Measurements from ENCODE around the gene MGAT3. TPM values are rescaled to one million over a fixed set of nuclear protein-coding genes. Genes with fewer than 3 reads are reported as not detected.

The MGAT3 gene
- total and polyA plus RNA-seq, 2 donors (not counting 1 experiment from before 2014, with no cell fraction given) = 11.1 to 27.8 TPM

GRCh38 chr22:39479254-39479653 is 22.4 kb downstream of the MGAT3 start:
- Histone ChIP-seq H3K4me1 (ENCODE audit: control insufficient read depth in 2 of 2, insufficient read depth in 2 of 2, low read length in 2 of 2) (no peaks in the 10 kb centered on the region), H3K4me3 (ENCODE audit: control extremely low read depth in 1 of 5, extremely low read depth in 1 of 5, insufficient read depth in 1 of 5, low read depth in 2 of 5, low read length in 4 of 5) (no peak overlapping the region), H3K9me3 (ENCODE audit: control extremely low read depth in 1 of 3, control insufficient read depth in 2 of 3, insufficient read depth in 1 of 3, low read length in 2 of 3) (no peaks in the 10 kb centered on the region), H3K79me2 (ENCODE audit: control insufficient read depth, insufficient read depth, low read length) (peaks cover 40% of the 10 kb centered on the region), H3K4me2 (replicated peaks; ENCODE audit: low read depth, low read length, poor library complexity, severe bottlenecking) (no peak overlapping the region), H3K9ac (ENCODE audit: low read length) (no peak overlapping the region), H2AFZ (ENCODE audit: insufficient read depth, low read depth, low read length, poor library complexity, severe bottlenecking) (no peak overlapping the region), H3K27ac (ENCODE audit: low read length in 2 of 2) (no peak overlapping the region), H3K27me3 (replicated peaks in 1 of 4; ENCODE audit: control extremely low read depth in 1 of 4, control insufficient read depth in 3 of 4, insufficient read depth in 4 of 4, low read length in 3 of 4) (no peaks in the 10 kb centered on the region), H4K20me1 (ENCODE audit: control insufficient read depth, insufficient read depth, low read length, poor library complexity, severe bottlenecking) (peaks cover 9% of the 10 kb centered on the region), H3K36me3 (replicated peaks in 1 of 2; ENCODE audit: control extremely low read depth in 1 of 2, control insufficient read depth in 1 of 2, extremely low read depth in 1 of 2, insufficient read depth in 2 of 2, low read length in 1 of 2) (no peaks in the 10 kb centered on the region)
- ChIA-PET POLR2A (no interaction called here), CTCF (interaction anchor here (1.1 to 2.2 kb wide), 2 partner anchors 10 to 17 kb away, joined by 4 to 7 read pairs; no protein-coding TSS in a partner anchor)
- DNase-seq (no peak), ATAC-seq (ENCODE audit: low read depth) (no peak)
- Mint-ChIP-seq H3K4me1 (peaks cover 2% of the 10 kb centered on the region), H3K27me3 (no peaks in the 10 kb centered on the region), H3K27ac (no peak overlapping the region), H3K4me3 (no peak overlapping the region), H3K9me3 (ENCODE audit: insufficient read depth) (no peaks in the 10 kb centered on the region)
- TF ChIP-seq, protein P1, sequence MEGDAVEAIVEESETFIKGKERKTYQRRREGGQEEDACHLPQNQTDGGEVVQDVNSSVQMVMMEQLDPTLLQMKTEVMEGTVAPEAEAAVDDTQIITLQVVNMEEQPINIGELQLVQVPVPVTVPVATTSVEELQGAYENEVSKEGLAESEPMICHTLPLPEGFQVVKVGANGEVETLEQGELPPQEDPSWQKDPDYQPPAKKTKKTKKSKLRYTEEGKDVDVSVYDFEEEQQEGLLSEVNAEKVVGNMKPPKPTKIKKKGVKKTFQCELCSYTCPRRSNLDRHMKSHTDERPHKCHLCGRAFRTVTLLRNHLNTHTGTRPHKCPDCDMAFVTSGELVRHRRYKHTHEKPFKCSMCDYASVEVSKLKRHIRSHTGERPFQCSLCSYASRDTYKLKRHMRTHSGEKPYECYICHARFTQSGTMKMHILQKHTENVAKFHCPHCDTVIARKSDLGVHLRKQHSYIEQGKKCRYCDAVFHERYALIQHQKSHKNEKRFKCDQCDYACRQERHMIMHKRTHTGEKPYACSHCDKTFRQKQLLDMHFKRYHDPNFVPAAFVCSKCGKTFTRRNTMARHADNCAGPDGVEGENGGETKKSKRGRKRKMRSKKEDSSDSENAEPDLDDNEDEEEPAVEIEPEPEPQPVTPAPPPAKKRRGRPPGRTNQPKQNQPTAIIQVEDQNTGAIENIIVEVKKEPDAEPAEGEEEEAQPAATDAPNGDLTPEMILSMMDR (IDR thresholded peaks at IDR 0.05) = no peak
- TF ChIP-seq EZH2 (IDR thresholded peaks at IDR 0.05; ENCODE audit: borderline replicate concordance, insufficient read depth, low read depth, low read length, poor library complexity, severe bottlenecking) = no peak
- intact Hi-C loops (cut with micrococcal nuclease) = no loop called here
- WGBS (ENCODE audit: insufficient coverage) = 90% methylated on average over 3 of the region's 3 CpGs

DNA sequence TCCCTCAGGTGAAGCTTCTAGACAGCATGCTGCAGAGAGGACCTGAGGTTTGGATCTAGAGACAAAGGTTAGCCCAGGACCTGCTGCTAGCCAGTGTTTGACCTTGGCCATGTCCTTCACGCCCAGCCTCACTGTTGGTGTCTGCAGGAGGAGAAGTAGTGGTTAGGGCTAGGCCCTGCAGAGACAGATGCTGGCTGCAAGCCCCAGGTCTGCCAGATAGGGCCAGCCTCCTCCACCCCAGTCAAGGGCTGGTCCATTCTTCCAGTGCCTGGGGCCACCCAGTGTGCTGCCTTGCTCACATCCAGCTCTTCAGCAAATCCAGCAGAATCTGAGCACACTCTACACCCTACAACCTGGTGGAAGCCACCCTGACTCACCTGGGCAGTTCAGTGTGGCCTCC is 23.7 kb downstream of the MGAT3 start:
- ATAC-seq (ENCODE audit: low read depth) (no peak), DNase-seq (no peak)
- CTCF ChIA-PET = interaction anchor here (0.7 to 2.2 kb wide), 3 partner anchors 9 to 137 kb away, joined by 3 to 7 read pairs (median 3); no protein-coding TSS in a partner anchor
- H3K9me3 Mint-ChIP-seq (ENCODE audit: insufficient read depth) = no peaks in the 10 kb centered on the region
- H3K4me3 ChIP-seq (ENCODE audit: control extremely low read depth in 1 of 5, extremely low read depth in 1 of 5, insufficient read depth in 1 of 5, low read depth in 2 of 5, low read length in 4 of 5) = no peak overlapping the region
- no peak overlapping the region for H2AFZ ChIP-seq (ENCODE audit: insufficient read depth, low read depth, low read length, poor library complexity, severe bottlenecking)
- H3K27me3 Mint-ChIP-seq = no peaks in the 10 kb centered on the region
- WGBS (ENCODE audit: insufficient coverage) = no CpG with 5 or more reads among the region's 1 CpG
- peaks cover 1% of the 10 kb centered on the region for H3K4me1 Mint-ChIP-seq
- intact Hi-C loops (cut with micrococcal nuclease) = no loop called here
- no peak overlapping the region for H3K27ac Mint-ChIP-seq
- no peaks in the 10 kb centered on the region for H3K27me3 ChIP-seq (replicated peaks in 1 of 4; ENCODE audit: control extremely low read depth in 1 of 4, control insufficient read depth in 3 of 4, insufficient read depth in 4 of 4, low read length in 3 of 4)
- no peak overlapping the region for H3K27ac ChIP-seq (ENCODE audit: low read length in 2 of 2)
- H3K4me2 ChIP-seq (replicated peaks; ENCODE audit: low read depth, low read length, poor library complexity, severe bottlenecking) = no peak overlapping the region
- POLR2A ChIA-PET = no interaction called here
- H4K20me1 ChIP-seq (ENCODE audit: control insufficient read depth, insufficient read depth, low read length, poor library complexity, severe bottlenecking) = peaks cover 5% of the 10 kb centered on the region
- no peaks in the 10 kb centered on the region for H3K36me3 ChIP-seq (replicated peaks in 1 of 2; ENCODE audit: control extremely low read depth in 1 of 2, control insufficient read depth in 1 of 2, extremely low read depth in 1 of 2, insufficient read depth in 2 of 2, low read length in 1 of 2)
- no peaks in the 10 kb centered on the region for H3K4me1 ChIP-seq (ENCODE audit: control insufficient read depth in 2 of 2, insufficient read depth in 2 of 2, low read length in 2 of 2)
- H3K4me3 Mint-ChIP-seq = no peak overlapping the region
- no peaks in the 10 kb centered on the region for H3K9me3 ChIP-seq (ENCODE audit: control extremely low read depth in 1 of 3, control insufficient read depth in 2 of 3, insufficient read depth in 1 of 3, low read length in 2 of 3)
- H3K9ac ChIP-seq (ENCODE audit: low read length) = no peak overlapping the region
- TF ChIP-seq, protein P1 (IDR thresholded peaks at IDR 0.05) = no peak
- no peak for TF ChIP-seq EZH2 (IDR thresholded peaks at IDR 0.05; ENCODE audit: borderline replicate concordance, insufficient read depth, low read depth, low read length, poor library complexity, severe bottlenecking)
- H3K79me2 ChIP-seq (ENCODE audit: control insufficient read depth, insufficient read depth, low read length) = peaks cover 31% of the 10 kb centered on the region
